Fibroblast of lung (primary cell): ENCODE measurements around the gene TNIK.

Source experiments
- EZH2 ChIP-seq: IDR thresholded peaks from 2 replicates; pipeline ENCODE4 v1.5.1; 2012; ENCODE audit warnings: low read length, control low read depth, mild to moderate bottlenecking; ENCODE audit errors: missing control alignments
- TF ChIP-seq, protein P1 (sequence below), 2 donors: IDR thresholded peaks in 1 of 2; conservative IDR thresholded peaks in 1 of 2; 1 replicate in 1 of 2; 2 replicates in 1 of 2; pipeline ENCODE4 v1.5.1; 2011 to 2012; ENCODE audit warnings: low read length in 2 of 2, control low read depth in 1 of 2, inconsistent platforms in 1 of 2, low read depth in 1 of 2, mild to moderate bottlenecking in 1 of 2

DNA sequence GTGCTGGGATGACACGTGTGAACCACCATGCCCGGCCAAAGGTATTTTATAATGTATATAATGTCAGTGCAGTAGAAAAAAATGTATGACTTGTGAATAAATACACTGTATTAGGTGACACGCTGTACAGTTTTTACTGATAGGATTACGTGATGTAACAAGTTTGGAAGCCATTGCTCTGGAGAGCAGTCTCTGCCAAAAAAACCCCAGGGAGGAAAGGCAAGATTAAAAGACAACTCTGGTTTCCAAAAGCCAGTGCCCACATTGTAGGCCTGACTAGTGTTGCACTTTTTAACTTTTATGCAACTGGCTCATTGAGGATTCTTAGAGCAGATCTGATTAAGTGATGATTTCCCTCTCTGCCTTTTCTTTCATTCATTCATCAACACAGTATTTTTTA is 371.7 kb downstream of the TNIK start:
- TF ChIP-seq, protein P1, sequence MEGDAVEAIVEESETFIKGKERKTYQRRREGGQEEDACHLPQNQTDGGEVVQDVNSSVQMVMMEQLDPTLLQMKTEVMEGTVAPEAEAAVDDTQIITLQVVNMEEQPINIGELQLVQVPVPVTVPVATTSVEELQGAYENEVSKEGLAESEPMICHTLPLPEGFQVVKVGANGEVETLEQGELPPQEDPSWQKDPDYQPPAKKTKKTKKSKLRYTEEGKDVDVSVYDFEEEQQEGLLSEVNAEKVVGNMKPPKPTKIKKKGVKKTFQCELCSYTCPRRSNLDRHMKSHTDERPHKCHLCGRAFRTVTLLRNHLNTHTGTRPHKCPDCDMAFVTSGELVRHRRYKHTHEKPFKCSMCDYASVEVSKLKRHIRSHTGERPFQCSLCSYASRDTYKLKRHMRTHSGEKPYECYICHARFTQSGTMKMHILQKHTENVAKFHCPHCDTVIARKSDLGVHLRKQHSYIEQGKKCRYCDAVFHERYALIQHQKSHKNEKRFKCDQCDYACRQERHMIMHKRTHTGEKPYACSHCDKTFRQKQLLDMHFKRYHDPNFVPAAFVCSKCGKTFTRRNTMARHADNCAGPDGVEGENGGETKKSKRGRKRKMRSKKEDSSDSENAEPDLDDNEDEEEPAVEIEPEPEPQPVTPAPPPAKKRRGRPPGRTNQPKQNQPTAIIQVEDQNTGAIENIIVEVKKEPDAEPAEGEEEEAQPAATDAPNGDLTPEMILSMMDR (conservative IDR thresholded peaks at IDR 0.05 in 1 of 2, IDR thresholded peaks at IDR 0.05 in 1 of 2; ENCODE audit: low read depth in 1 of 2, low read length in 2 of 2) = no peak
- no peak for TF ChIP-seq EZH2
